GM19397 (cell line): ENCODE measurements around the gene ANKRA2.
A peak's percentile ranks its signal among the peaks of the same experiment; 100 is the strongest.
"Not testable (repeated sequence)": the region's sequence is repeated elsewhere in the genome, so short reads cannot be mapped to it uniquely, and the experiment has no call there.

ENCODE experiments used
- ATAC-seq: cut with Tn5 transposase; IDR thresholded peaks from one replicate; pipeline ENCODE4 v1.9.1; 2021; ENCODE audit warnings: mild to moderate bottlenecking, moderate library complexity; ENCODE audit not compliant: unreplicated experiment

Gene ANKRA2

GRCh38 chr5:73552642-73553041 is 12.8 kb downstream of the ANKRA2 start:
- ATAC-seq, result no peak

- ATAC-seq, result no peak
Observed at GRCh38 chr5:73550016-73550415, 15.4 kb downstream of the ANKRA2 start.

GRCh38 chr5:73545403-73545779 is 20.0 kb downstream of the ANKRA2 start:
- ATAC-seq, result no peak

- ATAC-seq, result no peak
Observed at GRCh38 chr5:73544429-73545402, 20.7 kb downstream of the ANKRA2 start.

GRCh38 chr5:73542020-73542419 is 23.4 kb downstream of the ANKRA2 start:
- ATAC-seq, result no peak

GRCh38 chr5:73540192-73540591 is 25.2 kb downstream of the ANKRA2 start:
- no peak for ATAC-seq

GRCh38 chr5:73539730-73540129 is 25.7 kb downstream of the ANKRA2 start:
- ATAC-seq, result no peak

- ATAC-seq, result no peak
Observed at GRCh38 chr5:73534971-73535370, 30.5 kb downstream of the ANKRA2 start.

- ATAC-seq, result no peak
Observed at GRCh38 chr5:73534011-73534644, 31.3 kb downstream of the ANKRA2 start.

- ATAC-seq, result no peak
Observed at GRCh38 chr5:73532195-73532594, 33.2 kb downstream of the ANKRA2 start.

GRCh38 chr5:73531356-73531755 is 34.1 kb downstream of the ANKRA2 start:
- ATAC-seq, result no peak

- no peak for ATAC-seq
Observed at GRCh38 chr5:73529081-73529480, 36.4 kb downstream of the ANKRA2 start.

GRCh38 chr5:73528248-73528647 is 37.2 kb downstream of the ANKRA2 start:
- no peak for ATAC-seq

- no peak for ATAC-seq
Observed at GRCh38 chr5:73525606-73526203, 39.7 kb downstream of the ANKRA2 start.

GRCh38 chr5:73523861-73524260 is 41.6 kb downstream of the ANKRA2 start:
- no peak for ATAC-seq

GRCh38 chr5:73522989-73523388 is 42.5 kb downstream of the ANKRA2 start:
- ATAC-seq, result no peak

- peak; percentile 89 for ATAC-seq
Observed at GRCh38 chr5:73519531-73520283, 45.7 kb downstream of the ANKRA2 start.

- ATAC-seq, result no peak
Observed at GRCh38 chr5:73515232-73515631, 50.2 kb downstream of the ANKRA2 start.

GRCh38 chr5:73514418-73514817 is 51.0 kb downstream of the ANKRA2 start:
- ATAC-seq, result no peak

- no peak for ATAC-seq
Observed at GRCh38 chr5:73513996-73514395, 51.4 kb downstream of the ANKRA2 start.

- not testable (repeated sequence) for ATAC-seq
Observed at GRCh38 chr5:73508521-73508920, 56.9 kb downstream of the ANKRA2 start.
